GM18508 (cell line): ENCODE measurements around the gene TEKT2.

ENCODE experiments used
- ATAC-seq: cut with Tn5 transposase; IDR thresholded peaks from one replicate; pipeline ENCODE4 v1.9.1; 2021; ENCODE audit warnings: moderate number of reproducible peaks; ENCODE audit not compliant: insufficient read depth, unreplicated experiment

TEKT2 gene

GRCh38 chr1:36086529-36087232 lies 2.8 kb downstream of the TEKT2 start:
- no peak for ATAC-seq

GRCh38 chr1:36087233-36088123 lies 3.6 kb downstream of the TEKT2 start:
- no peak for ATAC-seq

DNA sequence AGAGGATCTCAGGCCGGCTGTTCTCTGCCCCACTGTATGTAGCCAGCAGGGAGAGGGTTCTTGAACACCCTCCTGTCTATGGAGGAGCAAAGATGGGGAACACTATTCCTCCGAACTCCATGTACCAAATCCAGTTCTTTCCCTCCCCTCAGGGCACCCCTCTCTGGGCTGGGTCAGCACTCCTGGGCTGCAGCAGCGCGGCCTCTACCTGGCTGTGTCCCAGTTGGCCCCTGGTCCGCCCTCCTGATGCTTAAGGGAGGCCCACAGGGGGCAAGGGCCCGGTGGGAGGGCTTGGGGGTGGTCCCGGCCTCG lies 4.3 kb downstream of the TEKT2 start:
- ATAC-seq = no peak

GRCh38 chr1:36088577-36089392 lies 4.9 kb downstream of the TEKT2 start, which contains the start of gene ADPRS:
ADPRS (plus strand) TSS chr1:36088892; CDS start chr1:36088905, 13 bp downstream.
- ATAC-seq = peak; percentile 38

DNA sequence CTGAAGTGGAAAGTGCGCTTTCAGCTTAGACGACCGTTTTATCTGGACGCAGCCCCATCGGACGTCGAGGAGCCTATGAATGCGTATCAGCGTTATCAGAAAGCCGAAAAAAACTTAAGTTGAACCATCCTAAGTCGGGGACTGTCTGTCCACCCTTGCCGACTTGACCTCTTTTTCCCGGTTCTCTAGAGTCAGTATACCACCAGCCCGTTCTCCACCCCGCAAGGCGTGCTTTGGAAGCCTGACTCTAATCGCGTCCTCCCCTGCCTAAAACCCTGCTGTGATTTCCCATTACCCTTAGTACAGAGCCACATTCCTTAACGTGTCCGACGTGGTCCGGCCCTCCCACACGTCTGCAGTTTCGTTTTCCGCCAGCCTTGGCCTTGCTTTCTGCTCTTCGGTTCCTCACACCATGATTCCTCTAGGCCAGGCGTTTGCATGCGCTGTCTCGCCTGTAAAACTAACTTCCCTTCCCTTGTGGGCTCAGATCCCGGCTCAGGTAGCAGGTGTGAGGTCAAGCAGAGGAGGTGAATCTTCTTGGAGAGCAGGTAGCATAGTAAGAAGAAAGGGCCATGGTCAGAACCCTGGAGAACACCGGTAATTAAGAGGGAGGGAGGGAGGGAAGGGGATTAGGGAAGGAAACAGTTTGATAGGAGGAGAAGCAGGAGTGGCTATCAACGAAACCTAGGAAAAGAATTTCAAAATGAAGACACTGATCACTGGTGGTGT lies 5.7 kb downstream of the TEKT2 start:
- ATAC-seq = no peak

DNA sequence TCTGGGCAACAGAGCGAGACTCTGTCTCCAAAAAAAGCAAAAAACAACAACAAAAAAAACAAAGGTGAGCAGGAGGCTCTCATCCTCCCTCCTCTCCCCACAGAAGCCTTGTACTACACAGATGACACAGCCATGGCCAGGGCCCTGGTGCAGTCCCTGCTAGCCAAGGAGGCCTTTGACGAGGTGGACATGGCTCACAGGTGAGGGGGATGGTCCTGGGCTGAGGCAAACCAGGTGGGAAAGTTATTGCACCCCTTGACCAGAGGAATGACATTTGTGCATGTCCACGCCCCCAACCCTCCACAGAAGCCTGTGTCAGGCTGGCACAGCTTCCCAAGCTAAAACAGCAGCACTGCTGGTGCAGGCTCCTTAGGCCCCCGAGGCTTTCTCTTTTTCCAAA lies 7.2 kb downstream of the TEKT2 start:
- no peak for ATAC-seq

DNA sequence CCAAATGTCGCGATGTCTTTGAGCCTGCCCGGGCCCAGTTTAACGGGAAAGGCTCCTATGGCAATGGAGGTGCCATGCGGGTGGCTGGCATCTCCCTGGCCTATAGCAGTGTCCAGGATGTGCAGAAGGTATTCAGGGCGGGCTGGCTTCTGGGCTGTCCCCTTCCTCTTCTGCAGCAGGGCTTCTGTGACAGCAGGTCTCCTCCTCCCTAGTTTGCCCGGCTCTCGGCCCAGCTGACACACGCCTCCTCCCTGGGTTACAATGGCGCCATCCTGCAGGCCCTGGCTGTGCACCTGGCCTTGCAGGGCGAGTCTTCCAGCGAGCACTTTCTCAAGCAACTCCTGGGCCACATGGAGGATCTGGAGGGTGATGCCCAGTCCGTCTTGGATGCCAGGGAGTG lies 7.8 kb downstream of the TEKT2 start:
- no peak for ATAC-seq

GRCh38 chr1:36092166-36092797 lies 8.4 kb downstream of the TEKT2 start:
- ATAC-seq = no peak

DNA sequence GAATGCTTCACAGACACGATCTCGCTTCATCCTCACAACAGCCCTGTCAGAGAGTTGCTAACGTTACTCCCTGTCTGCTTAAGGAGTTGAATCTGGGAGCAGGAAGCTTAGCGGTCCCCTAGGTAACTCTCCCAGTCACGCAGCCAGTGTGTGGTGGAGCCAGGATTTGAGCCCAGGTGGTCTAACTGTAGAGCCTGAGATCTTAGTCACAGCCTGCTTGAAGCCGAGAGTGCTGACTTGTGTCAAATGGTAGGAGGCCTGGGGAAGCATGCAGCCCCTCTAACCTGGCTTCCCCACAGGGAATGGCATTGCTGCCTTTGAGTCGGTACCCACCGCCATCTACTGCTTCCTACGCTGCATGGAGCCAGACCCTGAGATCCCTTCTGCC lies 8.9 kb downstream of the TEKT2 start:
- ATAC-seq = no peak

- no peak for ATAC-seq
Measured at GRCh38 chr1:36093226-36093625, 9.3 kb downstream of the TEKT2 start.

DNA sequence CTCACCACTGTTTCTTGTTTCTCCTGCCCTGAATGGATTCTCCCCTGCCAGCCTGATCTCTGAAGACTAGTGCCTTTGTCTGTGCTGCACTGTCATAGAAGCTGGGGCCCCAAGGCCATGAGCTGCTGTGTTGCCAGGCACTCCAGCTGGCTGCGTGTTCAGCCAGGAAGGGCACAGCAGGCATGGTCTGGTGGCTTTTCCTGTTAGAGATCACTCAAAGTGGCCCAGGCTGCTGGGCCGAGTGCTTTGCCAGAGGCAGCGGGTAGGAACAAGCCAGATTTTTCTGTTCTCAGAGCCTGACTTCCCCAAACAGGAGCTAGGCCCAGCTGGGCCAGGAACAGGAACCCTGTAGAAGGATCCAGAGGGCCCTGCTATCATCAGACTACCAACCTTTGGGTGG lies 10.0 kb downstream of the TEKT2 start:
- no peak for ATAC-seq

DNA sequence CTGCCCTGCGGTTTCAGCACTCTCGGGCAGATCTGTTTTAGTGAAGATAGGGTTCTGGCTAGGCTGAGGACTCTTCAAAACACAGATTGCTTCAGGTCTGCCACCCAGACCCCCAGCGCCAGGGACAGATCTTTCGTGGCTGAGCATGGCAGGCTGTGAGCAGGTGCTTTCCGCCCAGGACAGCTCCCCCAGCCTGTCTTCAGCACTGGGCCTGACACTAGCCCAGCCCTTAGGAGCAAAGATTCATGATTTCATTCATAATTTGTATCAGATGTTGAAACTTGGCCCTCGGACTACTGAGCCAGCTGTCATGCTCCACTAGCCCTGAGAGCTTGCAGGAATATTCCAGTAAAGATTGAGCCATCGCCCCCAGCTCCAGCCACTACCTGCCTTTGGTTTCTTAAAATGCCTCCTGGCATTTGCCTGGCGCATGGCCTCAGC lies 10.7 kb downstream of the TEKT2 start:
- no peak for ATAC-seq

DNA sequence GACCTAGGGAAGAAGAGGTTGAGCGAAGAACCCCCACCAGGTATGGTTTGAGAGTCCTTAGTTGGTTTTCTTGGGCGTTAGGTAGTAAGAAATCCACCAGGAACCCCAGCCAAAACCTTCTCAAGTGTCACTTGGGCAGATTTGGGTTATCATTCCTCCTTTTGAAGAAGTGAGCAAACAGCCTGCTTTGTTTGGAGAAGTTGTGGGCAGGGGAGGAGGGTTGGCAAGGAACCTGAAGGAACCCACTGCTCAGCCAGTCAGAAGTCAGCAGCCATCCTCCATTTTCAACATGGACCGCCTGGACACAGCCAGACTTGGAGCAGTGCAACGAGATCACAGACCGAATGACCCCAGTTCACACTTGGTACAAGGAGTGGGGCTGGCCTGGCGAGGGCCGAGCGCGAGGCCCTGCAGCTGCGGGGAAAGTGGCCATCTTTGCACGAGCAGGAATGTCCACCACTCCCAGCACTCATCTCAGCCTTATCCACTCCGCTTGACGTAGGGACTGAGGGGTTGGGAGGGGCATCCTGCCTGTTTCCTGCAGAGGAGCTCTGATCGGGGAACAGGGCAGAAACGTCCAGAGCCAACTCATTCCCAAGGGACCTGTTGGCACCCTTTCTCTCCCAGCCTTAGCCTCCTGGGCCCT lies 12.0 kb downstream of the TEKT2 start:
- no peak for ATAC-seq

- no peak for ATAC-seq
Measured at GRCh38 chr1:36096500-36097432, 12.9 kb downstream of the TEKT2 start.

GRCh38 chr1:36097693-36098585 lies 14.0 kb downstream of the TEKT2 start:
- no peak for ATAC-seq

- no peak for ATAC-seq
Measured at GRCh38 chr1:36098650-36099365, 14.9 kb downstream of the TEKT2 start.
